NCI-H748 (cell line): ENCODE results near the gene PRSS33.

Experiments used
- DNase-seq: peaks from one replicate; lab custom pipeline; 2025; ENCODE audit not compliant: unreplicated experiment; lab: John Stamatoyannopoulos, UW

Gene PRSS33

GRCh38 chr16:2765462-2766404, 21.6 kb downstream of the PRSS33 start:
- no peak for DNase-seq

DNA sequence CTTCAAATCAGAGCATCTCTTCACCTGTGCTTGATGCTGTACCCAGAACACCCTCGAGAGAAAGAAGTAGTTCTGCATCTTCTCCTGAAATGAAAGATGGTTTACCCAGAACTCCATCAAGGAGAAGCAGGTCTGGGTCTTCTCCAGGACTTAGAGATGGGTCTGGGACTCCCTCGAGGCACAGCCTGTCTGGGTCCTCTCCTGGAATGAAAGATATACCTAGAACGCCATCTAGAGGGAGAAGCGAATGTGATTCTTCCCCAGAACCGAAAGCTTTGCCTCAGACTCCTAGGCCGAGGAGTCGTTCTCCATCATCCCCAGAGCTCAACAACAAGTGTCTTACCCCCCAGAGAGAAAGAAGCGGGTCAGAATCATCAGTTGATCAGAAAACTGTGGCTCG, 22.6 kb downstream of the PRSS33 start:
- no peak for DNase-seq

DNA sequence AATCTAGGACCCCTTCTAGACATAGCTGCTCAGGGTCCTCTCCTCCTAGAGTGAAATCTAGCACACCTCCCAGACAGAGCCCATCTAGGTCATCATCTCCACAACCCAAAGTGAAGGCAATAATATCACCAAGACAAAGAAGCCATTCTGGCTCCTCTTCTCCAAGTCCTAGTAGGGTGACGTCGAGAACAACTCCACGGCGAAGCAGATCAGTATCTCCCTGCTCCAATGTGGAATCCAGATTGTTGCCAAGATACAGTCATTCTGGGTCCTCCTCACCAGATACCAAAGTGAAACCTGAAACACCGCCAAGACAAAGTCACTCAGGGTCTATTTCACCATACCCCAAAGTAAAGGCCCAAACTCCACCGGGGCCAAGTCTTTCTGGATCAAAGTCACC, 24.2 kb downstream of the PRSS33 start:
- DNase-seq: no peak

DNA sequence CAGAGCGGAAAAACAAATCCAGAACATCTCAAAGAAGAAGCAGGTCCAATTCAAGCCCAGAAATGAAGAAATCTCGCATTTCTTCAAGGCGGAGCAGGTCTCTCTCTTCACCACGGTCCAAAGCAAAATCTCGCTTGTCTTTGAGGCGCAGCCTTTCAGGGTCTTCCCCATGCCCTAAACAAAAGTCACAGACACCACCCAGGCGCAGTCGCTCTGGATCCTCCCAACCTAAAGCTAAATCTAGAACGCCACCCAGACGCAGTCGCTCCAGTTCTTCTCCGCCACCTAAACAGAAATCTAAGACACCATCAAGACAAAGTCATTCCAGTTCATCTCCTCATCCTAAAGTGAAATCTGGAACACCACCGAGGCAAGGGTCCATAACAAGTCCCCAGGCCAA, 24.6 kb downstream of the PRSS33 start:
- DNase-seq: no peak

DNA sequence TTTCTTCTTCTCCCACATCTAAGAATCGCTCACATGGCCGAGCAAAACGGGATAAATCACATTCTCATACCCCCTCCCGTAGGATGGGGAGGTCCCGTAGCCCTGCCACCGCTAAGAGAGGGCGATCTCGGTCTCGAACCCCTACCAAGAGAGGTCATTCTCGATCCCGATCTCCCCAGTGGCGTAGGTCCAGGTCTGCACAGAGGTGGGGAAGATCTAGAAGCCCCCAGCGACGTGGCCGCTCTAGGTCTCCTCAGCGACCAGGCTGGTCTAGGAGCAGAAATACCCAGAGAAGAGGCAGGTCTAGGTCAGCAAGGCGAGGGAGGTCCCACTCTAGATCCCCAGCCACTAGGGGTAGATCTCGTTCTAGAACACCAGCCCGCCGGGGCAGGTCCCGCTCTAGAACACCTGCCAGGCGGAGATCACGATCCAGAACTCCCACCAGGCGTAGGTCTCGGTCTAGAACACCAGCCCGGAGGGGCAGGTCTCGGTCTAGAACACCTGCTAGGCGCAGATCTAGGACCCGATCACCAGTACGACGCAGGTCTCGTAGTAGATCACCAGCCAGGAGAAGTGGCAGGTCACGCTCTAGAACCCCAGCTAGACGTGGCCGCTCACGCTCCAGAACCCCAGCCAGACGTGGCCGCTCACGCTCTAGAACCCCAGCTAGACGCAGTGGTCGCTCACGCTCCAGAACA, 25.3 kb downstream of the PRSS33 start:
- DNase-seq: no peak

DNA sequence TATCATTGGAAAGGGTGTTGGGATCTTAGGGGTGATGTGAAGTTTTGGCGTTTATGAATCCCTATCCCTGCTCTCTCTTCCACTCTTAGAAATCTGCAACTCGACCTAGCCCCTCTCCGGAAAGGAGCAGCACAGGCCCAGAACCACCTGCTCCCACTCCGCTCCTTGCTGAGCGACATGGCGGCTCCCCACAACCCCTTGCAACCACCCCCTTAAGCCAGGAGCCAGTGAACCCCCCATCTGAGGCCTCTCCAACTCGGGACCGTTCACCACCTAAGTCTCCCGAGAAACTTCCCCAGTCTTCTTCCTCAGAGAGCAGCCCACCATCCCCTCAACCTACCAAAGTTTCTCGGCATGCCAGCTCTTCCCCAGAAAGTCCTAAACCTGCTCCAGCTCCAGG, 25.9 kb downstream of the PRSS33 start:
- DNase-seq: no peak

- DNase-seq: no peak
These were observed 30.0 kb downstream of the PRSS33 start for GRCh38 chr16:2757344-2757743.

DNA sequence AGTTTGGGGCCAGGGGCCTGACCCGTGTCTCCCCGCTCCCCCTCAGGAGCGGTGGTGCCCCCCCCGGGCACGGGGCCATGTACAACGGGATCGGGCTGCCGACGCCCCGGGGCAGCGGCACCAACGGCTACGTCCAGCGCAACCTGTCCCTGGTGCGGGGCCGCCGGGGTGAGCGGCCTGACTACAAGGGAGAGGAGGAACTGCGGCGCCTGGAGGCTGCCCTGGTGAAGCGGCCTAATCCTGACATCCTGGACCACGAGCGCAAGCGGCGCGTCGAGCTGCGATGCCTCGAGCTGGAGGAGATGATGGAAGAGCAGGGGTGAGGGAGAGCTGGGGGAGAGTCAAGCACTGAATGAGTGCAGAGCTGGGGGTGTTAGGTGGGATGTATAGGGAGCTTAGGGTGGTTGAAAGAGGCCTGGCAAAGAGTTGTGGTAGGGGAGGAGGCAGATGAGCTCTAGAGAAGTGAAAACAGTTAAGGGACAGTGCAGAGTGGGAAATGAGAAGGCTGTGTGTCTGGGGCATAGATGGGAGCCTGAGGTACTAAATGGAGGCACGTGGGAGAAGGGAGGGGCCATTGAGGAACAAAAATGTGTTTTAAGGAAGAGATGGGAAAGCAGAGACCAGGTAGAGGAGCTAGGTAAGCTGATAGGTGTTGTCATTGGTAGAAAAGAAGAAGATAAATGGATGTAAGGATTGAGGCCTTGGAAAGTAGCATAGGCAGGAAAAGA, 30.9 kb downstream of the PRSS33 start:
- no peak for DNase-seq

- DNase-seq: no peak
These were observed 32.2 kb downstream of the PRSS33 start for GRCh38 chr16:2755158-2755557.

DNA sequence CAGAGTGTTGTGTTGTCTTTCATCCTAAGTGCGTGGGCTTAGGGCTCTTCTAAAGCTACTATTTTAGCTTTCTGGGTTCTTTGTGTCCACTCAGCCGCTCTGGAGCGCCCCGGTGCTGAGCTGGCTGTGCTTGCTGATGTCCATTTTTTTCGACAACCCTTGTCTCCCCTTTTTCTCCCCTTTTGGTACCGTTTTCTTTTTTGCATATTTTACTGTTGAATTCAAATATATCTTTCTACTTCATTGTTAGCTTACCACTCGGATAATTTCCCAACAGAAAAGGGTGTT, 33.7 kb downstream of the PRSS33 start:
- peak; percentile 15 for DNase-seq

- peak; percentile 80 for DNase-seq
These were observed 34.3 kb downstream of the PRSS33 start for GRCh38 chr16:2752850-2753732.

- peak; percentile 94 for DNase-seq
These were observed 35.1 kb downstream of the PRSS33 start, which contains the start of gene SRRM2 for GRCh38 chr16:2752035-2752849. Gene SRRM2 (plus strand): TSS chr16:2752638. CDS start chr16:2756365, 3,727 bp downstream.

GRCh38 chr16:2751577-2752034, 35.8 kb downstream of the PRSS33 start:
- DNase-seq: peak; percentile 85

- DNase-seq: no peak
These were observed 37.4 kb downstream of the PRSS33 start for GRCh38 chr16:2749936-2750335.

DNA sequence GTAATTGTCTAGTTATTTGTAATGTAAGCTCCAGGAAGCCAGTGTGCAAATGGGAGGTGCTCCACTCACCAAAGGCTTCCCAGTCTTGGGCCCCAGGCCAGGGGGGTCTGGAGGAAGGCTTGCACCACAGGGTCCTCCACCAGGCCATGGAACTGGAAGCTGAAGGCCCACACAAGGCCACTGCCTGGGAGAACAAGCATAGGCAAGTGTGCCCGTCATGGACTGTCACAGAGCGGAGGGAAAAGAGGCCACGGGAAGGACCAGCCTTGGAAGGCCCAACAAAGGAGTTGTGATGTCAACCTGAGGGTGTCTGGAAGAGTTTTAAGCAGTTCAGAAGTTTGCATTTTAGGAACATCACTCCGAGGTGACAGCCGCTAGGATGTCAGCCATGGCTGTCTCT, 37.9 kb downstream of the PRSS33 start:
- DNase-seq: no peak

DNA sequence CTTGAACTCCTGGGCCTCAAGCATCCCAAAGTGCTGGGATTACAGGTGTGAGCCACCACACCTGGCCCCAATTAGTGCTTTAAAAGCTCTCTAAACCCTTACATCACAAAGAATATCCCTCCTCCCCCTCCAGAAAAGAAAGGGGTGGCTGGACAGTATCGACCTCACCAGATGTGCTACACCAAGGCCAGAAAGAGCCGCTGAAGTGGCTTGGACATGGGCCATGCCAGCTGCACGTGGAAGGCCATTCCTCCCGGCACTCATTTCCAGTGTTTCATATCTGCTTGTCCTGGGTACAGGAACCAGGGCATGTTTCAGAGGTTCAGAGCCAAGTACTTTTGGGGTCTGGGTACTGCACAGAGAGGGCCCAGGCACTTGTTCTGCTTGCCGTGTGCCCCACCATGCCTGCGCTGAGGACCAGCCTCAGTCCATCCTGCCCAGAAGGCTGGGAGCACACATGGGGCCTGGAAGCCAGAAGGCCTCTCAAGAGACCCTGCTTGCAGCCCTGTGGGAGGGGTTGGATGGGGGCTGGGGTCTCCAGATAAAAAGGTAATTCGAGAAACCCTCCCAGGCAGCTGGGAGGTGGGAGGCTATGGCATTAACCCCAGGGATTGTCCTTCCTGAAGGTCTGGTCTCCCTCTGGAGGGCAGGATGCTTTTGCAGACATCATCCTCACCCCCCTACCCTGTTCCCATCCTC, 38.5 kb downstream of the PRSS33 start:
- no peak for DNase-seq

DNA sequence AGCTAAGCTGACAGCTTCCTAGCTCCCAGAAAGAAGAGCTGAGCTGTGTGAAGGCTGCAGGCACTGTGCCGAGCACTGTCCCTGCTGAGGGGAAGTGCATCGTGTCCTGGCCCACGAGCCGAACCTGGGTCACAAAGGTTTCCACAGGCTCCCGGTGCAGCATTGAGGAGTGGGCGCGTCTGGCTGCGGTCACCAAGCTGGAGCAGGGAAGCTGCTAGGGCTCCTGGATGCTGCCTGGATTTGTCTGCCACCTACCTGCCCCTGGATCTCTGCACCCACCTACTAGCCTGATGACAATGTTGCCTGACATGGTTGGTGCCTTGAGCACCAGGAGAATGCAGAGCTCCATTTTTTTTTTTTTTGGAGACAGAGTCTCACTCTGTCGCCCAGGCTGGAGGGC, 41.4 kb downstream of the PRSS33 start:
- no peak for DNase-seq

DNA sequence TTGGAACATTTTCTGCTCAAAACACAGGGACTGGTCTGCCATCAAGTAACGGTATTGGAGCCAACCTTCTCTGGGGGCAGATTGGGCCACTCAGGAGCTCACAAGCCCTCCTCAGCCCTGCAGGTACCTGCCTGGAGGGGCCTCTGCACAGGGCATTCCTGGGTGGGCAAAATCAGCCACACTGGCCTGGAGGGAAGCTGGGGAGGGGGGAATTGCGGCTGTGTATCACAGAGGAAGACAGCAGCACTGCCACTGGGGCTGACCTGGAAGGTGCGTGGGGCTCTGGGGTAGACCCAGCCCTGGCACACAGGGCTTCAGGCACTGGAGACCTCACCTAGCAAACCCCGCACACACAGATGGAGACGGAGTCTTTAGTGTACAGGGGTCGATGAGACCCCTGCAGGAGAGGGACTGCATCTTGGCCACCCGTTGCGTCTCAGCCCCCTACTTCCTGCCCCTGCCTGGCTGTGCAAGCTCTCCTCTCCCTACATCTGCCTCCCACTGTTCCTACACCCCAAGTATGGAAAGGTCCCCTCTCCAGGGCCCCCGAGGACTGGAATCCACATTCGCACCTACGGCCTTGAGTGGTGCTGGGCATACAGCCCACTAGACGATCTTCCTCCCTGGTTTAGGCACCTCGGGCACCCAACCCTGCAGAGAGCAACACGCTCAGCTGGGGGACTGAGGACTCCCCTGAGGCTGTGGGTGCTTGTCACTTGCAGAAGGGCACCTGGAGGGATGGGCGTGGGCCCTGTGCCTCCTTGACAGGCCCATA, 42.1 kb downstream of the PRSS33 start:
- DNase-seq: no peak
